GM21367 (cell line): ENCODE measurements around the gene GALNT9.
"Not testable (repeated sequence)": the region's sequence is repeated elsewhere in the genome, so short reads cannot be mapped to it uniquely, and the experiment has no call there.

ENCODE experiments used
- ATAC-seq: cut with Tn5 transposase; IDR thresholded peaks from one replicate; pipeline ENCODE4 v1.9.1; 2021; ENCODE audit not compliant: unreplicated experiment

Gene GALNT9

GRCh38 chr12:132329036-132329719 lies at the start of gene GALNT9:
TSS of gene GALNT9 (minus strand) at chr12:132329589. CDS start at chr12:132329203, 386 bp downstream.
- no peak for ATAC-seq

GRCh38 chr12:132379057-132379456 lies 49.7 kb upstream of the GALNT9 start:
- not testable (repeated sequence) for ATAC-seq

GRCh38 chr12:132377147-132377546 lies 47.8 kb upstream of the GALNT9 start:
- no peak for ATAC-seq

- no peak for ATAC-seq
These were observed 47.1 kb upstream of the GALNT9 start for GRCh38 chr12:132376464-132376830.

- ATAC-seq: no peak
These were observed 46.5 kb upstream of the GALNT9 start for GRCh38 chr12:132375747-132376463.

- ATAC-seq: no peak
These were observed 45.4 kb upstream of the GALNT9 start for GRCh38 chr12:132374612-132375445.

- ATAC-seq: no peak
These were observed 44.7 kb upstream of the GALNT9 start for GRCh38 chr12:132373901-132374611.

- ATAC-seq: no peak
These were observed 38.5 kb upstream of the GALNT9 start for GRCh38 chr12:132367852-132368251.

GRCh38 chr12:132367071-132367851 lies 37.9 kb upstream of the GALNT9 start:
- ATAC-seq: no peak

- ATAC-seq: no peak
These were observed 37.0 kb upstream of the GALNT9 start for GRCh38 chr12:132366341-132366861.

- ATAC-seq: no peak
These were observed 35.8 kb upstream of the GALNT9 start for GRCh38 chr12:132365226-132365625.

- ATAC-seq: no peak
These were observed 35.0 kb upstream of the GALNT9 start for GRCh38 chr12:132364348-132364902.

GRCh38 chr12:132363661-132364347 lies 34.4 kb upstream of the GALNT9 start:
- no peak for ATAC-seq

GRCh38 chr12:132362996-132363660 lies 33.7 kb upstream of the GALNT9 start:
- ATAC-seq: no peak

GRCh38 chr12:132360906-132361777 lies 31.8 kb upstream of the GALNT9 start:
- no peak for ATAC-seq

- no peak for ATAC-seq
These were observed 31.0 kb upstream of the GALNT9 start for GRCh38 chr12:132360410-132360809.

GRCh38 chr12:132359971-132360370 lies 30.6 kb upstream of the GALNT9 start:
- ATAC-seq: no peak

GRCh38 chr12:132359551-132359950 lies 30.2 kb upstream of the GALNT9 start:
- no peak for ATAC-seq
